GM21737 (cell line): Measurements from ENCODE around the gene ADARB2.

Experiments used
- ATAC-seq: cut with Tn5 transposase; IDR thresholded peaks from one replicate; pipeline ENCODE4 v1.9.1; 2021; ENCODE audit warnings: mild to moderate bottlenecking, moderate library complexity; ENCODE audit not compliant: unreplicated experiment

ADARB2 gene

GRCh38 chr10:1687190-1687589 is 50.1 kb downstream of the ADARB2 start:
- ATAC-seq = no peak

GRCh38 chr10:1686491-1686749 is 50.9 kb downstream of the ADARB2 start:
- no peak for ATAC-seq

GRCh38 chr10:1685699-1686490 is 51.4 kb downstream of the ADARB2 start:
- no peak for ATAC-seq

- no peak for ATAC-seq
Observed at GRCh38 chr10:1684991-1685390, 52.3 kb downstream of the ADARB2 start.

- ATAC-seq = no peak
Observed at GRCh38 chr10:1683649-1684048, 53.7 kb downstream of the ADARB2 start.

GRCh38 chr10:1679821-1680650 is 57.3 kb downstream of the ADARB2 start:
- no peak for ATAC-seq

GRCh38 chr10:1678084-1678483 is 59.2 kb downstream of the ADARB2 start:
- ATAC-seq = no peak

- no peak for ATAC-seq
Observed at GRCh38 chr10:1677307-1677939, 59.9 kb downstream of the ADARB2 start.

GRCh38 chr10:1674501-1674900 is 62.8 kb downstream of the ADARB2 start:
- no peak for ATAC-seq

- no peak for ATAC-seq
Observed at GRCh38 chr10:1673568-1674345, 63.6 kb downstream of the ADARB2 start.

- no peak for ATAC-seq
Observed at GRCh38 chr10:1672001-1672781, 65.1 kb downstream of the ADARB2 start.

- ATAC-seq = no peak
Observed at GRCh38 chr10:1671366-1672000, 65.8 kb downstream of the ADARB2 start.

- ATAC-seq = no peak
Observed at GRCh38 chr10:1670541-1671365, 66.6 kb downstream of the ADARB2 start.

- ATAC-seq = no peak
Observed at GRCh38 chr10:1669433-1669832, 67.9 kb downstream of the ADARB2 start.

- no peak for ATAC-seq
Observed at GRCh38 chr10:1668399-1668798, 68.9 kb downstream of the ADARB2 start.

- ATAC-seq = no peak
Observed at GRCh38 chr10:1667392-1667791, 69.9 kb downstream of the ADARB2 start.

GRCh38 chr10:1666147-1666546 is 71.2 kb downstream of the ADARB2 start:
- no peak for ATAC-seq

GRCh38 chr10:1665681-1666080 is 71.6 kb downstream of the ADARB2 start:
- ATAC-seq = no peak

GRCh38 chr10:1665021-1665661 is 72.2 kb downstream of the ADARB2 start:
- ATAC-seq = no peak
